Activated naive CD8-positive, alpha-beta T cell treated with anti-CD3 and anti-CD28 coated beads, Interleukin-2, amount 50 U/mL, for 24 hours (primary cell): ENCODE results near the gene DPH5.

Experiments used
- ATAC-seq: fragments of 150-1000 bp; cut with Tn5 transposase; one replicate; pipeline ENCODE4 v1.10.0; 2021
- DNase-seq: peaks from one replicate; pipeline ENCODE4 v3.0.0; 2021
- H3K27ac Mint-ChIP-seq: one replicate; pipeline ENCODE4 v1.8.0; 2021; ENCODE audit warnings: mild to moderate bottlenecking, mixed read lengths
- H3K27me3 Mint-ChIP-seq: one replicate; pipeline ENCODE4 v1.8.0; 2021; ENCODE audit warnings: mixed read lengths
- H3K36me3 Mint-ChIP-seq: one replicate; pipeline ENCODE4 v1.8.0; 2021; ENCODE audit warnings: low read depth, mixed read lengths
- H3K4me1 Mint-ChIP-seq: one replicate; pipeline ENCODE4 v1.8.0; 2021; ENCODE audit warnings: mixed read lengths
- H3K4me3 Mint-ChIP-seq: one replicate; pipeline ENCODE4 v1.8.0; 2021; ENCODE audit warnings: mild to moderate bottlenecking, moderate library complexity, mixed read lengths
- H3K9me3 Mint-ChIP-seq: one replicate; pipeline ENCODE4 v1.8.0; 2021; ENCODE audit warnings: mixed read lengths

Gene DPH5

GRCh38 chr1:101013776-101014175, 11.8 kb downstream of the DPH5 start:
- Mint-ChIP-seq H3K27me3 (no peaks in the 10 kb centered on the region), H3K36me3 (peaks cover 71% of the 10 kb centered on the region), H3K4me3 (no peak overlapping the region), H3K27ac (no peak overlapping the region), H3K4me1 (peaks cover 8% of the 10 kb centered on the region), H3K9me3 (no peaks in the 10 kb centered on the region)
- ATAC-seq (no peak), DNase-seq (no peak)

DNA sequence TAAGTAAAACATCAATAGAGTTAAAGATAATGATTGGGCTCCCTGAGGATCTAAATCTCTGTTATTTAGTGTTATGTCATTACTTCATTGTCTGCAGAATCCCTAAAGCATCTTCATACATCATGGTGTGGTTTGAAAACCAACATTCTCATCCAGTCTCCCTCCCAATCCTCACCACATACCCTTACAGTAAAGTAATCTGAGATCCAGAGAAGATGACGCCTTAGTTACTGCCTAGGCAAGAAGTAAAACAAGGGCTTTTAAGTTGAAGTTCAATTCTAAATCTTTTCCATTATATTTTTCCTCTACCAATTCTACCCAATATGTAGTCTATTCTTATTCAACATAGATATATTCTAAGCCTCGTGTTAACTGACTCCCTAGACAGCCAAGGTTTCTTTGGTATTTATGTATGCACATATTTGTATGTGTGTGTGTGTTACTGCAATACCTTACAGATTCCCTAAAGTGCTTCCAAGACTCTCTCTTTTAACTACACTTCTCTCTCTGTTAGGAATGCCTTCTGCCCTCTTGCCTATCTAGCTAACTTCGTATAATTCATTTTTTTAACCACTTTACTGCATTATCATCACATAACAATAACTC, 17.3 kb downstream of the DPH5 start:
- Mint-ChIP-seq H3K4me3 (no peak overlapping the region), H3K36me3 (peaks cover 66% of the 10 kb centered on the region), H3K27me3 (no peaks in the 10 kb centered on the region), H3K4me1 (peaks cover 42% of the 10 kb centered on the region), H3K27ac (no peak overlapping the region), H3K9me3 (peaks cover 8% of the 10 kb centered on the region)
- ATAC-seq (no peak), DNase-seq (no peak)

DNA sequence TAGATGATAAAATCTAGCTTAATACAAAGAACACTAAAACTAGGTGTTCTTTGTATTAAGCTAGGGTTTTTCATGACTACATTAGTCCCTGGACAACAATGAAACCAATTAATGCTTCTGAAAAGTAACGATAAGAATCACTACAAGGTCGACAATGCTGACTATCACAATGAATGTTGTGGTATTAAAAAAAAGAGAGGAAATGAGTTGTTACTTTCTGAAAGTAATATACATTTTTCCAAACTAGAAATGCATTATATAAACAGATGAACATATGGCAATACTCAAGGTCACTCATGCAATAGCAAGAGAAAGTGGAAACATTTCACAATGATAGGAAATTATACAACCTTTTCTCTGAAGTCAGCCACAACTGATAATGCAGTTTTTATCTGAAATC, 19.0 kb downstream of the DPH5 start:
- Mint-ChIP-seq H3K4me3 (no peak overlapping the region), H3K9me3 (peaks cover 8% of the 10 kb centered on the region), H3K27ac (peak overlapping the region; percentile 70), H3K4me1 (peaks cover 56% of the 10 kb centered on the region), H3K36me3 (peaks cover 59% of the 10 kb centered on the region), H3K27me3 (no peaks in the 10 kb centered on the region)
- ATAC-seq (peak; percentile 29), DNase-seq (no peak)

DNA sequence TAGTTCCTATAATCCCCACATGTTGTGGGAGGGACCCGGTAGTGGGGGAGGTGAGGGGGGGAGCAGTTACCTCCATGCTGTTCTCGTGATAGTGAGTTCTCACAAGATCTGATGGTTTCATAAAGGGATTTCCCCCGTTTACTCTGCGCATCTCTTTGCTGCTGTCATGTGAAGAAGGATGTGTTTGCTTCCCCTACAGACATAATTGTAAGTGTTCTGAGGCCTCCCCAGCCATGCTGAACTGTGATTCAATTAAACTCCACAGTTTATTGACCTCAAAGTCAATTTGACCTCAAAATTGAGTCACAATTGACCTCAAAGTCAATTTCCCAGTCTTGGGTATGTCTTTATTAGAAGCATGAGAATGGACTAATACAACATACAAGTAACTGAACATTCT, 19.7 kb downstream of the DPH5 start:
- no peaks in the 10 kb centered on the region for H3K27me3 Mint-ChIP-seq
- H3K27ac Mint-ChIP-seq = peak overlapping the region; percentile 70
- H3K36me3 Mint-ChIP-seq = peaks cover 63% of the 10 kb centered on the region
- peak; percentile 53 for ATAC-seq
- H3K4me3 Mint-ChIP-seq = no peak overlapping the region
- peaks cover 8% of the 10 kb centered on the region for H3K9me3 Mint-ChIP-seq
- peaks cover 56% of the 10 kb centered on the region for H3K4me1 Mint-ChIP-seq
- no peak for DNase-seq

- DNase-seq = no peak
- peaks cover 64% of the 10 kb centered on the region for H3K36me3 Mint-ChIP-seq
- H3K27me3 Mint-ChIP-seq = no peaks in the 10 kb centered on the region
- no peak for ATAC-seq
- H3K9me3 Mint-ChIP-seq = peaks cover 8% of the 10 kb centered on the region
- peaks cover 56% of the 10 kb centered on the region for H3K4me1 Mint-ChIP-seq
- H3K27ac Mint-ChIP-seq = no peak overlapping the region
- H3K4me3 Mint-ChIP-seq = no peak overlapping the region
Observed at GRCh38 chr1:101005183-101005582, 20.4 kb downstream of the DPH5 start.

GRCh38 chr1:101004670-101005069, 20.9 kb downstream of the DPH5 start:
- ATAC-seq (no peak), DNase-seq (no peak)
- Mint-ChIP-seq H3K36me3 (peaks cover 63% of the 10 kb centered on the region), H3K27me3 (no peaks in the 10 kb centered on the region), H3K4me3 (no peak overlapping the region), H3K9me3 (peaks cover 8% of the 10 kb centered on the region), H3K27ac (no peak overlapping the region), H3K4me1 (peaks cover 56% of the 10 kb centered on the region)

DNA sequence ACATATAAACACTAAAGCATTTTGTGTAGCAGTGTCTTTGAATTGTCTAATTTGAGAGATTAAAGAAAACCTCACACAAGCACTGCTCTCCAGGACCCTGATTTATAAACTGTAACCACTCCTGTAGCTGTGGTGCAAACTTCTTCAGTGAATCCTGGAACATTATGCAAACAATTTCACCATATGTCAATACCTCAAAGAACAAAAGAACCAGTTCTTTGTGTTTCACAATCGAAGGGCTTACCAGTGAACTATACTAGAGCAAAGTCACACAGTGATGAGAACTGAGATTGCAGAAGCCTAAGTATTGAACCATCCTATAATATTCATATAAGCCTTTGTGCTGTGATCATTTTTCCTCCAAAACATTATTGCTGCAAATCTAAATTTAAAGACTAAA, 21.5 kb downstream of the DPH5 start:
- ATAC-seq = no peak
- H3K4me3 Mint-ChIP-seq = no peak overlapping the region
- no peak for DNase-seq
- no peak overlapping the region for H3K27ac Mint-ChIP-seq
- H3K36me3 Mint-ChIP-seq = peaks cover 61% of the 10 kb centered on the region
- no peaks in the 10 kb centered on the region for H3K27me3 Mint-ChIP-seq
- peaks cover 56% of the 10 kb centered on the region for H3K4me1 Mint-ChIP-seq
- H3K9me3 Mint-ChIP-seq = peaks cover 8% of the 10 kb centered on the region

- Mint-ChIP-seq H3K4me1 (peaks cover 54% of the 10 kb centered on the region), H3K27ac (no peak overlapping the region), H3K4me3 (no peak overlapping the region), H3K27me3 (no peaks in the 10 kb centered on the region), H3K36me3 (peaks cover 58% of the 10 kb centered on the region), H3K9me3 (peaks cover 8% of the 10 kb centered on the region)
- no peak for DNase-seq
- no peak for ATAC-seq
Observed at GRCh38 chr1:101003012-101003650, 22.5 kb downstream of the DPH5 start.

- no peak for DNase-seq
- Mint-ChIP-seq H3K4me1 (peaks cover 55% of the 10 kb centered on the region), H3K4me3 (no peak overlapping the region), H3K27ac (no peak overlapping the region), H3K27me3 (no peaks in the 10 kb centered on the region), H3K36me3 (peaks cover 59% of the 10 kb centered on the region), H3K9me3 (peaks cover 8% of the 10 kb centered on the region)
- ATAC-seq = no peak
Observed at GRCh38 chr1:101002551-101002950, 23.0 kb downstream of the DPH5 start.

DNA sequence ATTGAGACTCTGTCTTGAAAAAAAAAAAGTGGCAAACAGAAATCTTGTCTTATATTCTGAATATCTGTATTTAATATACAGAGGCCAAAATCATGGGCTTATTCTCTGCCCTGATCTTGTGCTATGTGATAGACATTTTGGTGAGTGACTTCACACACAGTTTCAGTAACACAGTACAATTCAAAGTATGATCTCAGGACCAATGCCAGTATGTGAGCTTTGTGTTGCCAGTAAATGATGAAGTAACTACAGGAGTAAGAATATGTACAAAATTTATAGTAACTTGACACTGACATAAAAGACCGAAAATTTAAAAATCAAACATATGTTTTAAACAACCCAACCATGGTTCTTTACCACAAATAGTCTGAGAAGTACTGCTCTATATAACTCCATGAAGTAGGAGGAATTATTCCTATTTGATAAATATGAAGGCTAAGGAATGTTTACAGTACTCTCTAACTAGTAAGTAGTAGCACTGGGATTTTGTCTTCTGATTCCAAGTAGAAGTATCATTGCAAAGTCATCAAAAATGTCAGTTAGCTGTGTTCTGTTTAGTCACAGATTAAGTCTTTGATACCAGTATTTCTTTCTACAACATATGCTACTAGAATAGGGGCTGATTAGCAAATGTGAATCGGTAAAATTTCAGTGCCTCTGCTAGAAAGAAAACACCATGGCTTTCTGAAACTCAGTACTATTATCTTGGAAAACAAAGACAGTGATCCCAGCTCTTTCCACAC, 25.3 kb downstream of the DPH5 start:
- H3K27me3 Mint-ChIP-seq = no peaks in the 10 kb centered on the region
- no peak for ATAC-seq
- H3K4me3 Mint-ChIP-seq = no peak overlapping the region
- H3K36me3 Mint-ChIP-seq = peaks cover 57% of the 10 kb centered on the region
- H3K27ac Mint-ChIP-seq = no peak overlapping the region
- H3K4me1 Mint-ChIP-seq = peaks cover 44% of the 10 kb centered on the region
- H3K9me3 Mint-ChIP-seq = peaks cover 2% of the 10 kb centered on the region
- no peak for DNase-seq

GRCh38 chr1:100998426-100998825, 27.2 kb downstream of the DPH5 start:
- no peak for DNase-seq
- H3K9me3 Mint-ChIP-seq = no peaks in the 10 kb centered on the region
- no peak overlapping the region for H3K27ac Mint-ChIP-seq
- ATAC-seq = no peak
- no peaks in the 10 kb centered on the region for H3K27me3 Mint-ChIP-seq
- H3K36me3 Mint-ChIP-seq = peaks cover 63% of the 10 kb centered on the region
- peaks cover 28% of the 10 kb centered on the region for H3K4me1 Mint-ChIP-seq
- no peak overlapping the region for H3K4me3 Mint-ChIP-seq

DNA sequence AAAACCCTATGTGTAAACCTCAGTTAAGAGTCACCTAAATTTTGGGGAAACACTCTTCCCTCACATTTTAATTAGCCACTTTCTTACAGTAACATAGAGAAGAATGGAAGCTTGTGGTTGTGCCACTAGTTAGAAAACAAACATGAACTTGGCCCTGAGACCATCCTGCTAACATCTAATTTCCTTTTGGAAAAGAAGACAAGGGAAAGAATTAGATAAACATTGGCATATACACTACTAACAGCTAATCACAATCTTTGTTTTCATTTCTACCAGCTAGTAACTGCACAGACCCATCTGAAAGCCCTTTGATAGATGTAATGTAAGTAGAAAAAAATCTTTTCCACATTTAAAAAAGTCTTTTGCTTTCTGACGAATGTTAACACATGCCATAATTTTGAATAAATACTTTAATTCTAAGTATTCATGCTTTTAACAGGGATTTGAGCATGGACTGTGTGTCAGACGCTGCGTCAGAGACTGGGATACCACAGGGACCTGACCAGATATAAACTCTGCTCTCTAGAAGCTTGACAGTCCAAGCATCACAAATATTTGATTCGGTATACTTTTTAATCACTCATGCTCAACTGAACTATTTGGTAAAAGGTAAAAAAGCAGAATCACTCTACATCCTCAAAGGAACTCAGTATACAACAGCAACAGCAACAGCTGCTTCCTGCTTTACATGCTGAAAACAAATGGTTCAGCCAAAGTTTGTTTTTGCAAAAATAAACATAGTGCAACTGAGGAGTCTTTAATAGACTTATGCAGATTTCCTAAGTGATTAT, 30.2 kb downstream of the DPH5 start:
- Mint-ChIP-seq H3K9me3 (no peaks in the 10 kb centered on the region), H3K4me3 (no peak overlapping the region), H3K27me3 (no peaks in the 10 kb centered on the region), H3K27ac (no peak overlapping the region), H3K36me3 (peaks cover 73% of the 10 kb centered on the region), H3K4me1 (peaks cover 13% of the 10 kb centered on the region)
- ATAC-seq (no peak), DNase-seq (no peak)

DNA sequence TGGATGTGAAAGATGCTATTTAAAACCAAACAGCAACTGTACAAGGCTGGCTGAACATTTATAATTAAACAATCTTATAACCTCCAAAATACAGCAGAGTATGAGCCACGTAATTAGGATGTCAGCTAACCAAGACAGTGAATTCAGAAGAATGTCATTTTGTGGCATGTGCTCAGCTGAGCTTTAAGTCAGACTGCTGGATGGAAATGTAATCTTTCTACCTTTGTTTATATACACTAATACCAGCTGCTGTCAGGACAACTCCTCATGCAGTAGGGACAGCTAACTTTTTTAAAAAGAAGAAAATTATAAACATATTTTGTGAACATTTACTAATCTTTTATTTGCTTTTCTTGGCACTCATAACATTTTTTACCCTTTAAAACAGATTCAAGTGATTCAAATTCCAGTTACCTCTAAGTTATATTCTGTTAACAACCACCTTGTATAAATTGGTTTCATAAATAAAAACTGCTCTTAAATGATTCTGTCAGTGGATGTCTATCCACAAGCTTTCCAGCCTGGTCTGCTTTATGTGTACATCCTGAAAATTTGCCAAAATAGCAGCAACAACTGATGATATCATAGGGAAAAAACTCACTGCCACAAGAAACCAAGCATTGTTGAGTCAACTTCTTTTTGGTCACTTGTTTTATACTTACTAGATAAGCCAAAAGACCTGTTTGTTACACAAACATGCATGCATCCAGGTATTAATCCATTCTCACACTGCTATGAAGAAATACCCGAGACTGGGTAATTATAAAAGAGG, 36.1 kb downstream of the DPH5 start:
- peaks cover 4% of the 10 kb centered on the region for H3K4me1 Mint-ChIP-seq

DNA sequence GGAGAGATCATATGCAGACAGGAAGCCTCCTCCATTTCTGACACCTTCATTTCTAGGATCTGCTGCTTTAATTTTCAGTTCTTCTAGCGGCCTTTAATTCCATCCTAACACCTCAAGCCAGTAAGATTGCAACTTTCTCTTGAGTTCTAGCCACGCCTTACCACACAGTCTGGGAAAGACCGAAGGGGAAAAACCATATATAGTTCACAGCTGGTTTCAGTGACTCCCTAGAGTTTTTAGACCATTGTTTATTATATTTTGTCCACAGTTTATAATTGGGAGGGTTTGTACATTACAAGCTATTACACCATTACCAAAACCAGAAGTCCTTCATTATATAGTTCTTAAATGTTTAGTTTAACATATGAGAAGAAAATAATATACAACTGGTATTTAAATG, 37.5 kb downstream of the DPH5 start:
- Mint-ChIP-seq H3K9me3 (no peaks in the 10 kb centered on the region), H3K4me3 (no peak overlapping the region), H3K27me3 (no peaks in the 10 kb centered on the region), H3K4me1 (peaks cover 4% of the 10 kb centered on the region), H3K27ac (no peak overlapping the region), H3K36me3 (peaks cover 71% of the 10 kb centered on the region)
- DNase-seq (no peak), ATAC-seq (peak; percentile 61)

More for the DNA sequence above, 36.1 kb downstream of the DPH5 start:
- ATAC-seq = no peak
- no peak for DNase-seq
- Mint-ChIP-seq H3K27me3 (no peaks in the 10 kb centered on the region), H3K36me3 (peaks cover 62% of the 10 kb centered on the region), H3K9me3 (no peaks in the 10 kb centered on the region), H3K27ac (no peak overlapping the region), H3K4me3 (no peak overlapping the region)
